HG03469 (cell line): Measurements from ENCODE around the gene ADSS1.

ENCODE experiments used
- ATAC-seq: cut with Tn5 transposase; IDR thresholded peaks from one replicate; pipeline ENCODE4 v1.9.1; 2021; ENCODE audit warnings: mild to moderate bottlenecking, moderate library complexity, moderate number of reproducible peaks; ENCODE audit not compliant: unreplicated experiment

ADSS1 gene

GRCh38 chr14:104788873-104789663 lies 65.0 kb downstream of the ADSS1 start:
- ATAC-seq, result no peak

GRCh38 chr14:104789752-104790743 lies 66.0 kb downstream of the ADSS1 start:
- no peak for ATAC-seq

- ATAC-seq, result no peak
Observed at GRCh38 chr14:104791425-104791824, 67.4 kb downstream of the ADSS1 start.

- ATAC-seq, result no peak
Observed at GRCh38 chr14:104792101-104792884, 68.3 kb downstream of the ADSS1 start.

- ATAC-seq, result no peak
Observed at GRCh38 chr14:104792945-104793702, 69.1 kb downstream of the ADSS1 start.

GRCh38 chr14:104793703-104793959 lies 69.6 kb downstream of the ADSS1 start:
- no peak for ATAC-seq

- ATAC-seq, result no peak
Observed at GRCh38 chr14:104794099-104794498, 70.1 kb downstream of the ADSS1 start.

- ATAC-seq, result no peak
Observed at GRCh38 chr14:104794631-104794992, 70.6 kb downstream of the ADSS1 start.

- ATAC-seq, result no peak
Observed at GRCh38 chr14:104794993-104795780, 71.2 kb downstream of the ADSS1 start, which contains the start of gene AKT1. Gene AKT1, minus strand, starts transcription at chr14:104795748. Its CDS starts 3,105 bp downstream, at chr14:104792643.

GRCh38 chr14:104795781-104796686 lies 72.0 kb downstream of the ADSS1 start:
- no peak for ATAC-seq

GRCh38 chr14:104796687-104797081 lies 72.7 kb downstream of the ADSS1 start:
- no peak for ATAC-seq
